Measurements from ENCODE around the gene ASTL.

ASTL gene

GRCh38 chr2:96140941-96141623, 2.8 kb upstream of the ASTL start:
- peaks cover 0 to 23% (median 17%) of the 10 kb centered on the region in 5 donors for H3K4me1 ChIP-seq (ENCODE audit: control insufficient read depth in 5 of 5, insufficient read depth in 5 of 5, low read length in 5 of 5)

GRCh38 chr2:96139181-96139758, 968 bp upstream of the ASTL start:
- no peak overlapping the region for H3K4me3 ChIP-seq (ENCODE audit: low read depth in 1 of 5, low read length in 5 of 5)
- H3K9me3 ChIP-seq (ENCODE audit: control insufficient read depth in 5 of 5, low read length in 5 of 5), result no peaks in the 10 kb centered on the region
- H3K36me3 ChIP-seq (ENCODE audit: control insufficient read depth in 5 of 5, insufficient read depth in 5 of 5, low read length in 5 of 5), result no peaks in the 10 kb centered on the region
- H3K9ac ChIP-seq (ENCODE audit: low read length in 5 of 5), result no peak overlapping the region
- H3K27me3 ChIP-seq (ENCODE audit: control insufficient read depth in 5 of 5, insufficient read depth in 4 of 5, low read length in 5 of 5), result peaks cover 5 to 11% (median 6%) of the 10 kb centered on the region in 5 donors
- peaks cover 0 to 10% (median 3%) of the 10 kb centered on the region in 5 donors for H3K4me1 ChIP-seq (ENCODE audit: control insufficient read depth in 5 of 5, insufficient read depth in 5 of 5, low read length in 5 of 5)
- H3K27ac ChIP-seq (ENCODE audit: low read depth, low read length), result no peak overlapping the region

More at GRCh38 chr2:96140941-96141623, 2.8 kb upstream of the ASTL start:
- Histone ChIP-seq H3K27me3 (ENCODE audit: control insufficient read depth in 5 of 5, insufficient read depth in 4 of 5, low read length in 5 of 5) (peaks cover 2 to 8% (median 3%) of the 10 kb centered on the region in 5 donors), H3K27ac (ENCODE audit: low read depth, low read length) (no peak overlapping the region), H3K4me3 (ENCODE audit: low read depth in 1 of 5, low read length in 5 of 5) (no peak overlapping the region), H3K9me3 (ENCODE audit: control insufficient read depth in 5 of 5, low read length in 5 of 5) (no peaks in the 10 kb centered on the region), H3K36me3 (ENCODE audit: control insufficient read depth in 5 of 5, insufficient read depth in 5 of 5, low read length in 5 of 5) (no peaks in the 10 kb centered on the region), H3K9ac (ENCODE audit: low read length in 5 of 5) (no peak overlapping the region)

GRCh38 chr2:96137321-96138178, 752 bp downstream of the ASTL start:
- Histone ChIP-seq H3K27me3 (ENCODE audit: control insufficient read depth in 5 of 5, insufficient read depth in 4 of 5, low read length in 5 of 5) (peaks cover 6 to 15% (median 12%) of the 10 kb centered on the region in 5 donors), H3K9me3 (ENCODE audit: control insufficient read depth in 5 of 5, low read length in 5 of 5) (no peaks in the 10 kb centered on the region), H3K9ac (ENCODE audit: low read length in 5 of 5) (no peak overlapping the region), H3K36me3 (ENCODE audit: control insufficient read depth in 5 of 5, insufficient read depth in 5 of 5, low read length in 5 of 5) (no peaks in the 10 kb centered on the region), H3K4me1 (ENCODE audit: control insufficient read depth in 5 of 5, insufficient read depth in 5 of 5, low read length in 5 of 5) (no peaks in the 10 kb centered on the region), H3K4me3 (ENCODE audit: low read depth in 1 of 5, low read length in 5 of 5) (no peak overlapping the region), H3K27ac (ENCODE audit: low read depth, low read length) (no peak overlapping the region)

GRCh38 chr2:96136129-96136720, 2.1 kb downstream of the ASTL start:
- no peak overlapping the region for H3K9ac ChIP-seq (ENCODE audit: low read length in 5 of 5)
- no peak overlapping the region for H3K4me3 ChIP-seq (ENCODE audit: low read depth in 1 of 5, low read length in 5 of 5)
- no peaks in the 10 kb centered on the region for H3K9me3 ChIP-seq (ENCODE audit: control insufficient read depth in 5 of 5, low read length in 5 of 5)
- H3K27ac ChIP-seq (ENCODE audit: low read depth, low read length), result no peak overlapping the region
- H3K27me3 ChIP-seq (ENCODE audit: control insufficient read depth in 5 of 5, insufficient read depth in 4 of 5, low read length in 5 of 5), result peaks cover 6 to 17% (median 16%) of the 10 kb centered on the region in 5 donors
- H3K36me3 ChIP-seq (ENCODE audit: control insufficient read depth in 5 of 5, insufficient read depth in 5 of 5, low read length in 5 of 5), result no peaks in the 10 kb centered on the region
- no peaks in the 10 kb centered on the region for H3K4me1 ChIP-seq (ENCODE audit: control insufficient read depth in 5 of 5, insufficient read depth in 5 of 5, low read length in 5 of 5)

- H3K27me3 ChIP-seq (ENCODE audit: control insufficient read depth in 5 of 5, insufficient read depth in 4 of 5, low read length in 5 of 5), result peaks cover 6 to 17% (median 16%) of the 10 kb centered on the region in 5 donors
- H3K4me3 ChIP-seq (ENCODE audit: low read depth in 1 of 5, low read length in 5 of 5), result no peak overlapping the region
Measured at GRCh38 chr2:96135621-96136020, 2.7 kb downstream of the ASTL start.

GRCh38 chr2:96135171-96135570, 3.1 kb downstream of the ASTL start:
- Histone ChIP-seq H3K4me3 (ENCODE audit: low read depth in 1 of 5, low read length in 5 of 5) (no peak overlapping the region), H3K27me3 (ENCODE audit: control insufficient read depth in 5 of 5, insufficient read depth in 4 of 5, low read length in 5 of 5) (peaks cover 6 to 17% (median 17%) of the 10 kb centered on the region in 5 donors), H3K27ac (ENCODE audit: low read depth, low read length) (no peak overlapping the region), H3K9ac (ENCODE audit: low read length in 5 of 5) (no peak overlapping the region), H3K9me3 (ENCODE audit: control insufficient read depth in 5 of 5, low read length in 5 of 5) (no peaks in the 10 kb centered on the region), H3K36me3 (ENCODE audit: control insufficient read depth in 5 of 5, insufficient read depth in 5 of 5, low read length in 5 of 5) (no peaks in the 10 kb centered on the region), H3K4me1 (ENCODE audit: control insufficient read depth in 5 of 5, insufficient read depth in 5 of 5, low read length in 5 of 5) (no peaks in the 10 kb centered on the region)

More at GRCh38 chr2:96135621-96136020, 2.7 kb downstream of the ASTL start:
- no peak overlapping the region for H3K9ac ChIP-seq (ENCODE audit: low read length in 5 of 5)
- no peaks in the 10 kb centered on the region for H3K4me1 ChIP-seq (ENCODE audit: control insufficient read depth in 5 of 5, insufficient read depth in 5 of 5, low read length in 5 of 5)
- no peak overlapping the region for H3K27ac ChIP-seq (ENCODE audit: low read depth, low read length)
- no peaks in the 10 kb centered on the region for H3K36me3 ChIP-seq (ENCODE audit: control insufficient read depth in 5 of 5, insufficient read depth in 5 of 5, low read length in 5 of 5)
- H3K9me3 ChIP-seq (ENCODE audit: control insufficient read depth in 5 of 5, low read length in 5 of 5), result no peaks in the 10 kb centered on the region

- H3K4me3 ChIP-seq (ENCODE audit: low read depth in 1 of 5, low read length in 5 of 5), result no peak overlapping the region
- no peak overlapping the region for H3K9ac ChIP-seq (ENCODE audit: low read length in 5 of 5)
- H3K9me3 ChIP-seq (ENCODE audit: control insufficient read depth in 5 of 5, low read length in 5 of 5), result no peaks in the 10 kb centered on the region
- no peaks in the 10 kb centered on the region for H3K4me1 ChIP-seq (ENCODE audit: control insufficient read depth in 5 of 5, insufficient read depth in 5 of 5, low read length in 5 of 5)
- H3K36me3 ChIP-seq (ENCODE audit: control insufficient read depth in 5 of 5, insufficient read depth in 5 of 5, low read length in 5 of 5), result no peaks in the 10 kb centered on the region
- no peak overlapping the region for H3K27ac ChIP-seq (ENCODE audit: low read depth, low read length)
- peaks cover 6 to 19% (median 17%) of the 10 kb centered on the region in 5 donors for H3K27me3 ChIP-seq (ENCODE audit: control insufficient read depth in 5 of 5, insufficient read depth in 4 of 5, low read length in 5 of 5)
Measured at GRCh38 chr2:96134421-96134820, 3.9 kb downstream of the ASTL start.

GRCh38 chr2:96131813-96132745, 6.2 kb downstream of the ASTL start:
- no peaks in the 10 kb centered on the region for H3K36me3 ChIP-seq (ENCODE audit: control insufficient read depth in 5 of 5, insufficient read depth in 5 of 5, low read length in 5 of 5)
- no peak overlapping the region for H3K27ac ChIP-seq (ENCODE audit: low read depth, low read length)
- no peaks in the 10 kb centered on the region for H3K9me3 ChIP-seq (ENCODE audit: control insufficient read depth in 5 of 5, low read length in 5 of 5)
- H3K4me1 ChIP-seq (ENCODE audit: control insufficient read depth in 5 of 5, insufficient read depth in 5 of 5, low read length in 5 of 5), result no peaks in the 10 kb centered on the region
- no peak overlapping the region for H3K9ac ChIP-seq (ENCODE audit: low read length in 5 of 5)
- H3K4me3 ChIP-seq (ENCODE audit: low read depth in 1 of 5, low read length in 5 of 5), result no peak overlapping the region
- H3K27me3 ChIP-seq (ENCODE audit: control insufficient read depth in 5 of 5, insufficient read depth in 4 of 5, low read length in 5 of 5), result peaks cover 6 to 19% (median 15%) of the 10 kb centered on the region in 5 donors

- Histone ChIP-seq H3K27me3 (ENCODE audit: control insufficient read depth in 5 of 5, insufficient read depth in 4 of 5, low read length in 5 of 5) (peaks cover 1 to 19% (median 13%) of the 10 kb centered on the region in 5 donors), H3K9me3 (ENCODE audit: control insufficient read depth in 5 of 5, low read length in 5 of 5) (no peaks in the 10 kb centered on the region)
Measured at GRCh38 chr2:96131152-96131812, 7.0 kb downstream of the ASTL start.

More at GRCh38 chr2:96131152-96131812, 7.0 kb downstream of the ASTL start:
- H3K4me1 ChIP-seq (ENCODE audit: control insufficient read depth in 5 of 5, insufficient read depth in 5 of 5, low read length in 5 of 5), result no peaks in the 10 kb centered on the region
- no peak overlapping the region for H3K9ac ChIP-seq (ENCODE audit: low read length in 5 of 5)
- no peak overlapping the region for H3K27ac ChIP-seq (ENCODE audit: low read depth, low read length)
- H3K36me3 ChIP-seq (ENCODE audit: control insufficient read depth in 5 of 5, insufficient read depth in 5 of 5, low read length in 5 of 5), result no peaks in the 10 kb centered on the region
- no peak overlapping the region for H3K4me3 ChIP-seq (ENCODE audit: low read depth in 1 of 5, low read length in 5 of 5)

Measured in subcutaneous abdominal adipose tissue (tissue), 5 donors.